Measurements from ENCODE around the gene TPK1. TPM values are rescaled to one million over a fixed set of nuclear protein-coding genes. Genes with fewer than 3 reads are reported as not detected.

Gene TPK1
- total RNA-seq, 1 experiment from 2014 or later: 3.1 TPM

DNA sequence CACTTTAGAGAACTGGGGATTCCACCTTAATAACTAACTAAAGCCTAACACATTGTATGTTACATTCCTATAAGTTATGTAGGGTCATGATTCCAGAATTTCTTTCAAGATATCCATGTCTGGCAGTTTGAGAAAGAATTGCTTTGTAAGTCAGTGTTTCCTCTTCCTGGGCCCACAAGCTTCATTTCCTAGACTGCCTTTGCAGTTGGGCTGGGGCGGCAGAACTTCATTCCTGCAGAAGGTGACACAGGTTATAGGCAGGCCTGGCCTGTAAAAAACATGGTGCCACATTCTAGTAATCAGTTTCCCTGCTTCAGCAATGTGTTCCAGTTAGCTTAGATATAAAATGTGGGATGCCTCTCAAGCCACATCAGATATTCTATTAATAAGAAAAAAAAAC, 248.2 kb downstream of the TPK1 start:
- no peak overlapping the region for H3K18ac ChIP-seq (ENCODE audit: insufficient read length, low read depth, low read length)
- Mint-ChIP-seq H3K4me3 (no peak overlapping the region), H3K27ac (no peak overlapping the region), H3K9me3 (no peaks in the 10 kb centered on the region), H3K4me1 (no peaks in the 10 kb centered on the region), H3K36me3 (ENCODE audit: insufficient read depth in 1 of 3, low read depth in 3 of 3) (no peaks in the 10 kb centered on the region), H3K27me3 (ENCODE audit: low read depth) (no peaks in the 10 kb centered on the region)
- no peak overlapping the region for H2AK5ac ChIP-seq (ENCODE audit: insufficient read length, low read length)
- H4K20me1 ChIP-seq (ENCODE audit: control insufficient read depth, insufficient read depth, insufficient read length): no peaks in the 10 kb centered on the region
- no peak overlapping the region for H2BK120ac ChIP-seq (ENCODE audit: low read depth, low read length, poor library complexity, severe bottlenecking)
- no peak overlapping the region for H3K27ac ChIP-seq (ENCODE audit: insufficient read length, low read depth, low read length)
- no peak overlapping the region for H2BK5ac ChIP-seq (ENCODE audit: insufficient read length, low read length)
- no CpG with 5 or more reads among the region's 1 CpG for WGBS (ENCODE audit: extremely low coverage, insufficient read length, low lambda C conversion rate)
- no peaks in the 10 kb centered on the region for H3K4me1 ChIP-seq (ENCODE audit: insufficient read depth, low read length)
- H3K9me3 ChIP-seq (ENCODE audit: control insufficient read depth, low read depth, low read length): no peaks in the 10 kb centered on the region
- H3K23me2 ChIP-seq (ENCODE audit: insufficient read length, low read depth, low read length, poor library complexity, severe bottlenecking): no peaks in the 10 kb centered on the region
- H3K79me2 ChIP-seq (ENCODE audit: insufficient read depth, low read length): no peaks in the 10 kb centered on the region
- H4K8ac ChIP-seq (replicated peaks; ENCODE audit: insufficient read length, low read depth, low read length): no peak overlapping the region
- H3K23ac ChIP-seq (ENCODE audit: insufficient read length, low read depth, low read length): no peak overlapping the region
- H2AFZ ChIP-seq (ENCODE audit: low read length): no peak overlapping the region
- no peak overlapping the region for H3K4me2 ChIP-seq (ENCODE audit: insufficient read depth, insufficient read length, low read length)
- no peak overlapping the region for H4K5ac ChIP-seq (ENCODE audit: insufficient read length, low read depth, low read length)
- H2BK15ac ChIP-seq (ENCODE audit: low read depth, low read length): no peak overlapping the region
- no peak overlapping the region for H3T11ph ChIP-seq (ENCODE audit: low read length)
- TF ChIP-seq, protein P1, sequence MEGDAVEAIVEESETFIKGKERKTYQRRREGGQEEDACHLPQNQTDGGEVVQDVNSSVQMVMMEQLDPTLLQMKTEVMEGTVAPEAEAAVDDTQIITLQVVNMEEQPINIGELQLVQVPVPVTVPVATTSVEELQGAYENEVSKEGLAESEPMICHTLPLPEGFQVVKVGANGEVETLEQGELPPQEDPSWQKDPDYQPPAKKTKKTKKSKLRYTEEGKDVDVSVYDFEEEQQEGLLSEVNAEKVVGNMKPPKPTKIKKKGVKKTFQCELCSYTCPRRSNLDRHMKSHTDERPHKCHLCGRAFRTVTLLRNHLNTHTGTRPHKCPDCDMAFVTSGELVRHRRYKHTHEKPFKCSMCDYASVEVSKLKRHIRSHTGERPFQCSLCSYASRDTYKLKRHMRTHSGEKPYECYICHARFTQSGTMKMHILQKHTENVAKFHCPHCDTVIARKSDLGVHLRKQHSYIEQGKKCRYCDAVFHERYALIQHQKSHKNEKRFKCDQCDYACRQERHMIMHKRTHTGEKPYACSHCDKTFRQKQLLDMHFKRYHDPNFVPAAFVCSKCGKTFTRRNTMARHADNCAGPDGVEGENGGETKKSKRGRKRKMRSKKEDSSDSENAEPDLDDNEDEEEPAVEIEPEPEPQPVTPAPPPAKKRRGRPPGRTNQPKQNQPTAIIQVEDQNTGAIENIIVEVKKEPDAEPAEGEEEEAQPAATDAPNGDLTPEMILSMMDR (conservative IDR thresholded peaks at IDR 0.05): no peak
- H2BK12ac ChIP-seq (ENCODE audit: insufficient read length, low read depth, low read length): no peak overlapping the region
- H3K56ac ChIP-seq (ENCODE audit: insufficient read length, low read depth, low read length): no peak overlapping the region
- no peak for DNase-seq
- H3K79me1 ChIP-seq (ENCODE audit: insufficient read depth, low read depth, low read length, poor library complexity, severe bottlenecking): no peaks in the 10 kb centered on the region
- H3K9ac ChIP-seq (ENCODE audit: extremely low read depth, insufficient read length, low read length): no peak overlapping the region
- H3K4ac ChIP-seq (ENCODE audit: low read depth, low read length): no peak overlapping the region
- H3K14ac ChIP-seq (ENCODE audit: insufficient read depth, low read length): no peak overlapping the region
- H2BK20ac ChIP-seq (ENCODE audit: low read depth, low read length, poor library complexity, severe bottlenecking): no peak overlapping the region
- H3K27me3 ChIP-seq (ENCODE audit: insufficient read depth, low read length): no peaks in the 10 kb centered on the region
- H4K91ac ChIP-seq (ENCODE audit: insufficient read length, low read depth, low read length): no peak overlapping the region

Data from H9 (cell line).